BJ (cell line): ENCODE results near the gene HSPBAP1. TPM values are rescaled to one million over a fixed set of nuclear protein-coding genes. Genes with fewer than 3 reads are reported as not detected.

Experiments
- CTCF ChIA-PET: fragments of 350-600 bp; formaldehyde crosslinking; extraction: SDS; loops from one replicate; lab custom pipeline; 2021; ENCODE audit warnings: antibody characterized with exemption, inconsistent platforms; lab: Yijun Ruan, JAX
- POLR2A ChIA-PET: fragments of 300-600 bp; sonication (Branson Sonifier 250); formaldehyde crosslinking; extraction: SDS; loops from one replicate; lab custom pipeline; 2021; ENCODE audit warnings: antibody characterized with exemption; lab: Charles Lee
- DNase-seq: peaks from one replicate; pipeline ENCODE4 v3.0.0-alpha.2; 2011; ENCODE audit warnings: low read depth
- H3K27me3 ChIP-seq: 2 replicates; pipeline ENCODE4 v1.6.0; 2011; ENCODE audit warnings: low read length; ENCODE audit not compliant: control insufficient read depth, insufficient read depth
- H3K36me3 ChIP-seq: 2 replicates; pipeline ENCODE4 v1.5.1; 2011; ENCODE audit warnings: low read length; ENCODE audit not compliant: control insufficient read depth, insufficient read depth
- H3K4me3 ChIP-seq: 2 replicates; pipeline ENCODE4 v1.5.1; 2011; ENCODE audit warnings: low read depth, mild to moderate bottlenecking, control low read depth, low read length
- polyA plus RNA-seq: library from polyadenylated mRNA; depleted of rRNA; stranded (reverse); fragments of >200 nt; gene quantifications from 2 replicates; pipeline ENCODE4 v1.2.3, GENCODE V29; 2011
- TF ChIP-seq, protein P1 (sequence below): IDR thresholded peaks from 2 replicates; pipeline ENCODE4 v1.5.1; 2011; ENCODE audit warnings: low read depth, mild to moderate bottlenecking, control low read depth, inconsistent platforms, low read length, moderate library complexity; ENCODE audit not compliant: insufficient read depth

Gene HSPBAP1
- polyA plus RNA-seq, 1 experiment, result 2.9 TPM

DNA sequence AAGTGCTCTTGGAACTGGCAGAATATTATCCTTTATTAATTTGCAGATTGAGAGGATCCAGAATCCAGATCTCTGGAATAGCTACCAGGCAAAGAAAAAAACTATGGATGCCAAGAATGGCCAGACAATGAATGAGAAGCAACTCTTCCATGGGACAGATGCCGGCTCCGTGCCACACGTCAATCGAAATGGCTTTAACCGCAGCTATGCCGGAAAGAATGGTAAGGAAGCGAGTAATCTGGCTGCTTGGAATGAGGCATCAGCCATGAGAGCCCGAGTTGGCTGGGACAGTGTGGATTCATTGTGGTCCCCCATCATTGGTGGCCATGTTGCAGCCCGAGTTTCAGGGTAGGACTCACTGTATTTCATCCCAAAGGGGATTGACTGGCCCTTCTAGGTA, 65.9 kb downstream of the HSPBAP1 start:
- no peaks in the 10 kb centered on the region for H3K27me3 ChIP-seq
- TF ChIP-seq, protein P1, sequence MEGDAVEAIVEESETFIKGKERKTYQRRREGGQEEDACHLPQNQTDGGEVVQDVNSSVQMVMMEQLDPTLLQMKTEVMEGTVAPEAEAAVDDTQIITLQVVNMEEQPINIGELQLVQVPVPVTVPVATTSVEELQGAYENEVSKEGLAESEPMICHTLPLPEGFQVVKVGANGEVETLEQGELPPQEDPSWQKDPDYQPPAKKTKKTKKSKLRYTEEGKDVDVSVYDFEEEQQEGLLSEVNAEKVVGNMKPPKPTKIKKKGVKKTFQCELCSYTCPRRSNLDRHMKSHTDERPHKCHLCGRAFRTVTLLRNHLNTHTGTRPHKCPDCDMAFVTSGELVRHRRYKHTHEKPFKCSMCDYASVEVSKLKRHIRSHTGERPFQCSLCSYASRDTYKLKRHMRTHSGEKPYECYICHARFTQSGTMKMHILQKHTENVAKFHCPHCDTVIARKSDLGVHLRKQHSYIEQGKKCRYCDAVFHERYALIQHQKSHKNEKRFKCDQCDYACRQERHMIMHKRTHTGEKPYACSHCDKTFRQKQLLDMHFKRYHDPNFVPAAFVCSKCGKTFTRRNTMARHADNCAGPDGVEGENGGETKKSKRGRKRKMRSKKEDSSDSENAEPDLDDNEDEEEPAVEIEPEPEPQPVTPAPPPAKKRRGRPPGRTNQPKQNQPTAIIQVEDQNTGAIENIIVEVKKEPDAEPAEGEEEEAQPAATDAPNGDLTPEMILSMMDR, result no peak
- POLR2A ChIA-PET, result no interaction called here
- H3K4me3 ChIP-seq, result no peak overlapping the region
- H3K36me3 ChIP-seq, result no peaks in the 10 kb centered on the region
- CTCF ChIA-PET, result interaction anchor here (0.6 kb wide), 1 partner anchor 27 kb away, joined by 3 read pairs; no protein-coding TSS in a partner anchor
- DNase-seq, result no peak

DNA sequence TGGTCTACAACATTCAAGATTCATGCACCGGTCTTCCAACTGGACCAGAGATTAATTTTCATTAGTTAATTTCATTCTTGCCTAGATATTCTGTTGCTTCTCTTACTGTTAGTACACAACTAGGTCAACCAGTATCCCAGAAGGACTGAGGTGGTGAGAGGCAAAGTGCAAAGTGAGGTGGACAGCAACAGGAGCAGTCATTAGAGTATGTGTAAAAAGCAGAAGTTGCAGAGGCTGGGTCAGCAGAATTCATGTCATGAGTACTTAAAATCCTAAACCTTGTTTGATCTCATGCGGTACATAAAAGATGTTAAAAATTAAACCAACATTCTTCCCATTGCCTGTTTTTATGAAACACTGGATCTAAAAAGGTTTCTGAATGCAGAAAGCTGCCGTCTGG, 66.3 kb downstream of the HSPBAP1 start:
- ChIA-PET CTCF (no interaction called here), POLR2A (no interaction called here)
- TF ChIP-seq, protein P1, result no peak
- no peaks in the 10 kb centered on the region for H3K36me3 ChIP-seq
- H3K4me3 ChIP-seq, result no peak overlapping the region
- no peaks in the 10 kb centered on the region for H3K27me3 ChIP-seq
- DNase-seq, result no peak

DNA sequence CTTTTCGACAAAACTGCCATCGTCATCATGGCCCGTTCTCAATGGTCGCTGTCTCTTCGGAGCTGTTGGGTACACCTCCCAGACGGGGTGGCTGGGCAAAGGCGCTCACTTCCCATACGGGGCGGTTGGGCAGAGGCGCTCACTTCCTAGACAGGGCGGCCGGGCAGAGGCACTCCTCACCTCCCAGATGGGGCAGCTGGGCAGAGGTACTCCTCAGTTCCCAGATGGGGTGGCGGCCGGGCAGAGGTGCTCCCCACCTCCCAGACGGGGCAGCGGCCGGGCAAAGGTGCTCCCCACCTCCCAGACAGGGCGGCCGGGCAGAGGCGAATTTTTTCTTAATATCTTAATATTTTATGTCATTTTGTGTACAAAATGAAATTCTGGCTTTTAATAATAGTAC, 68.5 kb downstream of the HSPBAP1 start:
- no peak for DNase-seq
- POLR2A ChIA-PET, result no interaction called here
- Histone ChIP-seq H3K36me3 (no peaks in the 10 kb centered on the region; the same call in 1 of the 2 replicates), H3K27me3 (no peaks in the 10 kb centered on the region), H3K4me3 (no peak overlapping the region)
- TF ChIP-seq, protein P1, result no peak
- CTCF ChIA-PET, result no interaction called here

DNA sequence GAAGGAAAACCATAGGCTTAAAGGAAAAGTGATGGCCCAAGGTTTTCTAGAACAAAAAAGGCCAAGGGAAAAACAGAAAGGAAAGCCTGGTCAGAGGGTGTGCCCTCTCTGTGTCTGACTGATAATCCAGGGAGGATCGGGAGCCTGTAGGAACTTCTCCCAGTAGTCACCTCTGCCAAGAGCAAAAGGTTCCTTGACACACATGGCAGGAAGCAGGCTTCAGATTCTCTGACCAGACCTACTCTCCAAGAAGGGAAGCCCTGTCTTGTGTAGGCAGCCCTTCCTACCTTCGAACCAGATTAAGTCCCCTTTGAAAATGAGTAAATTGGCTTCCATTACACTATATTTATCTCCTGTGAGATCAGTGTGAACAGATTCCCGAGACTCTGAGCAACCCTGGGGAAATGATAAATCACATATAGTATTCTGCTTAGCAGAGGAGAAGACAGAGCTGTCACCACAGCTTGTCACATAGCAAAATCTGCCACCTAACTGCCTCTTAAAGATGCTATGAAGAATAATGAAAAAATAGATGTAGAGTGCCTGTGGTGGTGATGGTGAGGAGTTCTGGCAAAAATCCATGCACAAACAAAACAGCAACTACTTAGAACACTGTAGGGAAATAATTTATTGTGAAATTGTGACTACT, 74.2 kb downstream of the HSPBAP1 start:
- Histone ChIP-seq H3K4me3 (no peak overlapping the region), H3K27me3 (no peaks in the 10 kb centered on the region), H3K36me3 (peaks cover 9% of the 10 kb centered on the region)
- DNase-seq, result no peak
- ChIA-PET POLR2A (no interaction called here), CTCF (no interaction called here)
- TF ChIP-seq, protein P1, result no peak

DNA sequence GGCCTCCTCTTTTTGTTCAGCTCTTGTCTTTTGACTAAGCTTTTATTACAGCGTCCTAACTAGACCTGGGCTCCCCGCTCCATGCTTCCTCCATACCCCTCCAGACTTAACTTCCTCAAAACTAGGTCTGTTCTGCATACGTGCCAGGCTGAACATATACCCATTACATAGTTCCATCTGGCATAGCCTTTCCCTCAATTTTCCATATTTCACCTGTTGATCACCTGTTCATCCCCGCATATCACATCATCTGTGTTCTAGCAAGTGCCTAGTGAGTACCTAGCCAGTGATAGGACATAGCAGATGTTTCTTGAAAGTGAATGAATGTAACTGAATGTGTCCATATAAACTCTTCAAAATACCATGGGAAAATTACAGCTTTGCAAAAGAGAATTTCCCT, 77.0 kb downstream of the HSPBAP1 start:
- TF ChIP-seq, protein P1, result no peak
- ChIA-PET POLR2A (no interaction called here), CTCF (interaction anchor here (1.2 kb wide), 1 partner anchor 13 kb away, joined by 4 read pairs; no protein-coding TSS in a partner anchor)
- Histone ChIP-seq H3K4me3 (no peak overlapping the region), H3K36me3 (peaks cover 12% of the 10 kb centered on the region), H3K27me3 (no peaks in the 10 kb centered on the region)
- DNase-seq, result no peak
